GM19452 (cell line): ENCODE data around the gene HDAC4.

Experiments used
- ATAC-seq: cut with Tn5 transposase; IDR thresholded peaks from one replicate; pipeline ENCODE4 v1.9.1; 2021; ENCODE audit not compliant: unreplicated experiment

HDAC4 gene

GRCh38 chr2:239398521-239398921 lies 2.3 kb downstream of the HDAC4 start:
- no peak for ATAC-seq

- no peak for ATAC-seq
Measured at GRCh38 chr2:239397931-239398471, 2.8 kb downstream of the HDAC4 start.

GRCh38 chr2:239396881-239397681 lies 3.7 kb downstream of the HDAC4 start:
- ATAC-seq, result no peak

- no peak for ATAC-seq
Measured at GRCh38 chr2:239395524-239395923, 5.3 kb downstream of the HDAC4 start.

- no peak for ATAC-seq
Measured at GRCh38 chr2:239394978-239395377, 5.8 kb downstream of the HDAC4 start.

- no peak for ATAC-seq
Measured at GRCh38 chr2:239394346-239394945, 6.4 kb downstream of the HDAC4 start.

- no peak for ATAC-seq
Measured at GRCh38 chr2:239393941-239394340, 6.9 kb downstream of the HDAC4 start.

- no peak for ATAC-seq
Measured at GRCh38 chr2:239393388-239393940, 7.4 kb downstream of the HDAC4 start.

GRCh38 chr2:239392688-239393387 lies 8.0 kb downstream of the HDAC4 start:
- no peak for ATAC-seq

- no peak for ATAC-seq
Measured at GRCh38 chr2:239392072-239392357, 8.8 kb downstream of the HDAC4 start.

GRCh38 chr2:239391286-239392071 lies 9.3 kb downstream of the HDAC4 start:
- ATAC-seq, result no peak

GRCh38 chr2:239390546-239391285 lies 10.1 kb downstream of the HDAC4 start:
- no peak for ATAC-seq

- ATAC-seq, result no peak
Measured at GRCh38 chr2:239389414-239390329, 11.1 kb downstream of the HDAC4 start.

- no peak for ATAC-seq
Measured at GRCh38 chr2:239388236-239389151, 12.3 kb downstream of the HDAC4 start.

GRCh38 chr2:239387811-239388210 lies 13.0 kb downstream of the HDAC4 start:
- no peak for ATAC-seq

- ATAC-seq, result no peak
Measured at GRCh38 chr2:239386872-239387445, 13.9 kb downstream of the HDAC4 start.

- no peak for ATAC-seq
Measured at GRCh38 chr2:239386001-239386670, 14.7 kb downstream of the HDAC4 start.
